ENCODE measurements around the gene AMBRA1. TPM values are rescaled to one million over a fixed set of nuclear protein-coding genes. Genes with fewer than 3 reads are reported as not detected.

AMBRA1 gene
- polyA plus RNA-seq, 2 of the 4 experiments (the other 2 are of a cell fraction): 11.5 to 13.4 TPM

DNA sequence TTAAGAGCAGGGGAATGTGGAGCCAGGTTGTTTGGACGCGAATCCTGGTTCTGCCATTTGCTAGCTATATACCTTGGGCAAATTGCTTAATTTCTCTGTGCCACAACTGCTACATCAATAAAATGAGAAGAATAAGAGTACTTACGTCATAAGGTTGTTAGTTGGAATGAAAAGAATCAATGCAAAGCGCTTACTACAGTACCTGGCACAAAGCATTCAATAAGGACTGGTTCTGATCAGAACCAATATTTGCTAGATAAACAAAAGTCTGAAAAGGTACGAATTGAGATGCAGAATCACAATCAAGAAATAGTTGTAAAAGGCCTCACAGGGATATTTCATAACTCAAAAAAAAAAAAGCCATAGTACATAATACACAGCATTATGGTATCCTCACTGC is 11.2 kb downstream of the AMBRA1 start:
- H3K4me1 ChIP-seq: no peaks in the 10 kb centered on the region
- H3K4me2 ChIP-seq: no peak overlapping the region
- TF ChIP-seq, protein P1, sequence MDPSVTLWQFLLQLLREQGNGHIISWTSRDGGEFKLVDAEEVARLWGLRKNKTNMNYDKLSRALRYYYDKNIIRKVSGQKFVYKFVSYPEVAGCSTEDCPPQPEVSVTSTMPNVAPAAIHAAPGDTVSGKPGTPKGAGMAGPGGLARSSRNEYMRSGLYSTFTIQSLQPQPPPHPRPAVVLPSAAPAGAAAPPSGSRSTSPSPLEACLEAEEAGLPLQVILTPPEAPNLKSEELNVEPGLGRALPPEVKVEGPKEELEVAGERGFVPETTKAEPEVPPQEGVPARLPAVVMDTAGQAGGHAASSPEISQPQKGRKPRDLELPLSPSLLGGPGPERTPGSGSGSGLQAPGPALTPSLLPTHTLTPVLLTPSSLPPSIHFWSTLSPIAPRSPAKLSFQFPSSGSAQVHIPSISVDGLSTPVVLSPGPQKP (IDR thresholded peaks at IDR 0.05; ENCODE audit: low read depth, low read length): no peak
- TF ChIP-seq FOXS1 (CRISPR knock-in tag; IDR thresholded peaks at IDR 0.05) (no peak), HOXB13 (CRISPR knock-in tag; IDR thresholded peaks at IDR 0.05; ENCODE audit: low read depth) (no peak), NFE2L2 (conservative IDR thresholded peaks at IDR 0.05; ENCODE audit: low read length) (no peak), HOXA7 (CRISPR knock-in tag; IDR thresholded peaks at IDR 0.05) (no peak), MYC (IDR thresholded peaks at IDR 0.05; ENCODE audit: borderline replicate concordance, low read length) (no peak), KDM1A (IDR thresholded peaks at IDR 0.05; ENCODE audit: low read depth) (no peak), ZFP36 (IDR thresholded peaks at IDR 0.05; ENCODE audit: borderline replicate concordance, partially characterized antibody) (no peak), ESRRA (IDR thresholded peaks at IDR 0.05; ENCODE audit: borderline replicate concordance, low read length) (no peak), HDAC2 (IDR thresholded peaks at IDR 0.05) (no peak), HEYL (CRISPR knock-in tag; IDR thresholded peaks at IDR 0.05) (no peak)
- TF ChIP-seq, protein P2, sequence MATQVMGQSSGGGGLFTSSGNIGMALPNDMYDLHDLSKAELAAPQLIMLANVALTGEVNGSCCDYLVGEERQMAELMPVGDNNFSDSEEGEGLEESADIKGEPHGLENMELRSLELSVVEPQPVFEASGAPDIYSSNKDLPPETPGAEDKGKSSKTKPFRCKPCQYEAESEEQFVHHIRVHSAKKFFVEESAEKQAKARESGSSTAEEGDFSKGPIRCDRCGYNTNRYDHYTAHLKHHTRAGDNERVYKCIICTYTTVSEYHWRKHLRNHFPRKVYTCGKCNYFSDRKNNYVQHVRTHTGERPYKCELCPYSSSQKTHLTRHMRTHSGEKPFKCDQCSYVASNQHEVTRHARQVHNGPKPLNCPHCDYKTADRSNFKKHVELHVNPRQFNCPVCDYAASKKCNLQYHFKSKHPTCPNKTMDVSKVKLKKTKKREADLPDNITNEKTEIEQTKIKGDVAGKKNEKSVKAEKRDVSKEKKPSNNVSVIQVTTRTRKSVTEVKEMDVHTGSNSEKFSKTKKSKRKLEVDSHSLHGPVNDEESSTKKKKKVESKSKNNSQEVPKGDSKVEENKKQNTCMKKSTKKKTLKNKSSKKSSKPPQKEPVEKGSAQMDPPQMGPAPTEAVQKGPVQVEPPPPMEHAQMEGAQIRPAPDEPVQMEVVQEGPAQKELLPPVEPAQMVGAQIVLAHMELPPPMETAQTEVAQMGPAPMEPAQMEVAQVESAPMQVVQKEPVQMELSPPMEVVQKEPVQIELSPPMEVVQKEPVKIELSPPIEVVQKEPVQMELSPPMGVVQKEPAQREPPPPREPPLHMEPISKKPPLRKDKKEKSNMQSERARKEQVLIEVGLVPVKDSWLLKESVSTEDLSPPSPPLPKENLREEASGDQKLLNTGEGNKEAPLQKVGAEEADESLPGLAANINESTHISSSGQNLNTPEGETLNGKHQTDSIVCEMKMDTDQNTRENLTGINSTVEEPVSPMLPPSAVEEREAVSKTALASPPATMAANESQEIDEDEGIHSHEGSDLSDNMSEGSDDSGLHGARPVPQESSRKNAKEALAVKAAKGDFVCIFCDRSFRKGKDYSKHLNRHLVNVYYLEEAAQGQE (IDR thresholded peaks at IDR 0.05): no peak
- TF ChIP-seq, protein P3, sequence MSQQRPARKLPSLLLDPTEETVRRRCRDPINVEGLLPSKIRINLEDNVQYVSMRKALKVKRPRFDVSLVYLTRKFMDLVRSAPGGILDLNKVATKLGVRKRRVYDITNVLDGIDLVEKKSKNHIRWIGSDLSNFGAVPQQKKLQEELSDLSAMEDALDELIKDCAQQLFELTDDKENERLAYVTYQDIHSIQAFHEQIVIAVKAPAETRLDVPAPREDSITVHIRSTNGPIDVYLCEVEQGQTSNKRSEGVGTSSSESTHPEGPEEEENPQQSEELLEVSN (IDR thresholded peaks at IDR 0.05; ENCODE audit: borderline replicate concordance, low read depth): no peak
- TF ChIP-seq, protein P4, sequence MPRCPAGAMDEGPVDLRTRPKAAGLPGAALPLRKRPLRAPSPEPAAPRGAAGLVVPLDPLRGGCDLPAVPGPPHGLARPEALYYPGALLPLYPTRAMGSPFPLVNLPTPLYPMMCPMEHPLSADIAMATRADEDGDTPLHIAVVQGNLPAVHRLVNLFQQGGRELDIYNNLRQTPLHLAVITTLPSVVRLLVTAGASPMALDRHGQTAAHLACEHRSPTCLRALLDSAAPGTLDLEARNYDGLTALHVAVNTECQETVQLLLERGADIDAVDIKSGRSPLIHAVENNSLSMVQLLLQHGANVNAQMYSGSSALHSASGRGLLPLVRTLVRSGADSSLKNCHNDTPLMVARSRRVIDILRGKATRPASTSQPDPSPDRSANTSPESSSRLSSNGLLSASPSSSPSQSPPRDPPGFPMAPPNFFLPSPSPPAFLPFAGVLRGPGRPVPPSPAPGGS (IDR thresholded peaks at IDR 0.05): no peak
- ATAC-seq (no peak), DNase-seq (ENCODE audit: low read depth in 1 of 2, low spot score in 1 of 2) (no peak), FAIRE-seq (no peak)
- no peak overlapping the region for H3K4me3 ChIP-seq
- H3K9me3 ChIP-seq: no peaks in the 10 kb centered on the region
- H3K27ac ChIP-seq: no peak overlapping the region
- ChIA-PET POLR2A (no interaction called here), CTCF (interaction anchor here (1.3 kb wide), 1 partner anchor 11 kb away, joined by 3 read pairs; no protein-coding TSS in a partner anchor)
- 91% methylated on average over 5 of the region's 5 CpGs for whole genome bisulfite sequencing (ENCODE audit: missing lambda C conversion rate)

DNA sequence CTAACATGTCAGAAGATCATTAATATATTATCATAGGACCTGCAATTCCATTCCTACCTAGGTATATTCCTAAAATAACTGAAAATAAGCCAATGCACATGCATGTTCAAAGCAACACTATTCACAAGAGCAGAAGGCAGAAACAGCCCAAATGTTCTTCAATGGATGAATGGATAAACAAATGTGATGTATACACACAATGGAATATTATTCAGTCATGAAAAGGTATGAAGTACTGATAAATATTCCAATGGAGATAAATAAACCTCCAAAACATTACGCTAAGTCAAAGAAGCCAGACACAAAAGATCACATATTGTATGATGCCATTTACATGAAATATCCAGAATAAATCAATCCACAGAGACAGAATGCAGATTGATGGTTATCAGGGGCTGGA is 16.8 kb downstream of the AMBRA1 start:
- no peak overlapping the region for H3K4me3 ChIP-seq
- ATAC-seq (no peak), DNase-seq (ENCODE audit: low read depth in 1 of 2, low spot score in 1 of 2) (no peak), FAIRE-seq (no peak)
- POLR2A ChIA-PET: interaction anchor here (1.0 kb wide), 1 partner anchor 17 kb away, joined by 3 read pairs; the partner anchor contains the start of gene AMBRA1
- CTCF ChIA-PET: no interaction called here
- 95% methylated on average over 1 of the region's 1 CpG for WGBS (ENCODE audit: missing lambda C conversion rate)
- no peaks in the 10 kb centered on the region for H3K9me3 ChIP-seq
- TF ChIP-seq FOXS1 (CRISPR knock-in tag; IDR thresholded peaks at IDR 0.05): no peak
- TF ChIP-seq, protein P5, sequence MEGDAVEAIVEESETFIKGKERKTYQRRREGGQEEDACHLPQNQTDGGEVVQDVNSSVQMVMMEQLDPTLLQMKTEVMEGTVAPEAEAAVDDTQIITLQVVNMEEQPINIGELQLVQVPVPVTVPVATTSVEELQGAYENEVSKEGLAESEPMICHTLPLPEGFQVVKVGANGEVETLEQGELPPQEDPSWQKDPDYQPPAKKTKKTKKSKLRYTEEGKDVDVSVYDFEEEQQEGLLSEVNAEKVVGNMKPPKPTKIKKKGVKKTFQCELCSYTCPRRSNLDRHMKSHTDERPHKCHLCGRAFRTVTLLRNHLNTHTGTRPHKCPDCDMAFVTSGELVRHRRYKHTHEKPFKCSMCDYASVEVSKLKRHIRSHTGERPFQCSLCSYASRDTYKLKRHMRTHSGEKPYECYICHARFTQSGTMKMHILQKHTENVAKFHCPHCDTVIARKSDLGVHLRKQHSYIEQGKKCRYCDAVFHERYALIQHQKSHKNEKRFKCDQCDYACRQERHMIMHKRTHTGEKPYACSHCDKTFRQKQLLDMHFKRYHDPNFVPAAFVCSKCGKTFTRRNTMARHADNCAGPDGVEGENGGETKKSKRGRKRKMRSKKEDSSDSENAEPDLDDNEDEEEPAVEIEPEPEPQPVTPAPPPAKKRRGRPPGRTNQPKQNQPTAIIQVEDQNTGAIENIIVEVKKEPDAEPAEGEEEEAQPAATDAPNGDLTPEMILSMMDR (IDR thresholded peaks at IDR 0.05): no peak
- TF ChIP-seq PHF8 (IDR thresholded peaks at IDR 0.05; ENCODE audit: borderline replicate concordance, low read depth): no peak
- TF ChIP-seq RNF2 (IDR thresholded peaks at IDR 0.05; ENCODE audit: borderline replicate concordance, low read depth): no peak
- no peak for TF ChIP-seq EP300 (IDR thresholded peaks at IDR 0.05)
- TF ChIP-seq TP53 (CRISPR knock-in tag; IDR thresholded peaks at IDR 0.05): no peak
- no peak for TF ChIP-seq NPAS2 (CRISPR knock-in tag; IDR thresholded peaks at IDR 0.05; ENCODE audit: borderline replicate concordance)
- no peak for TF ChIP-seq SREBF2 (IDR thresholded peaks at IDR 0.05)
- TF ChIP-seq, protein P3 (IDR thresholded peaks at IDR 0.05; ENCODE audit: borderline replicate concordance, low read depth): no peak
- no peak for TF ChIP-seq MAZ (IDR thresholded peaks at IDR 0.05; ENCODE audit: borderline replicate concordance, low read depth, low read length)
- TF ChIP-seq, protein P1 (IDR thresholded peaks at IDR 0.05; ENCODE audit: low read depth, low read length): no peak
- TF ChIP-seq FOSB (CRISPR knock-in tag; IDR thresholded peaks at IDR 0.05): no peak
- no peak for TF ChIP-seq MAX (IDR thresholded peaks at IDR 0.05)
- no peak for TF ChIP-seq HOXB5 (CRISPR knock-in tag; IDR thresholded peaks at IDR 0.05)
- no peak overlapping the region for H3K27ac ChIP-seq
- no peak overlapping the region for H3K4me2 ChIP-seq
- H3K4me1 ChIP-seq: peaks cover 4% of the 10 kb centered on the region; the same call in 1 of the 3 replicates

Data from A549 (cell line).